GM23338 (cell line): ENCODE data around the gene DEDD2. TPM values are rescaled to one million over a fixed set of nuclear protein-coding genes. Genes with fewer than 3 reads are reported as not detected.

Experiments
- ATAC-seq: fragments of 200-7000 bp; cut with Tn5 transposase; 3 replicates; pipeline ENCODE4 v1.9.1; 2020
- DNase-seq: peaks from one replicate; pipeline ENCODE4 v3.0.0-alpha.2; 2015; ENCODE audit warnings: low spot score
- H2AFZ ChIP-seq: fragments of 200-600 bp; sonication (generic); 2 replicates; pipeline ENCODE4 v1.8.0; 2016; ENCODE audit warnings: antibody characterized with exemption, mild to moderate bottlenecking, moderate library complexity
- H3F3A ChIP-seq: fragments of 200-600 bp; sonication (generic); replicated peaks from 2 replicates; pipeline ENCODE4 v1.8.0; 2017; ENCODE audit warnings: antibody characterized with exemption, mixed run types, low read depth
- H3K27ac ChIP-seq: fragments of 200-600 bp; sonication (generic); 2 replicates; pipeline ENCODE4 v1.6.1; 2016; ENCODE audit warnings: low read depth
- H3K27me3 ChIP-seq: fragments of 200-600 bp; sonication (generic); 2 replicates; pipeline ENCODE4 v1.8.0; 2016; ENCODE audit warnings: mild to moderate bottlenecking, mixed run types, moderate library complexity; ENCODE audit not compliant: insufficient read depth
- H3K36me3 ChIP-seq: fragments of 200-600 bp; sonication (generic); 2 replicates; pipeline ENCODE4 v1.8.0; 2016; ENCODE audit warnings: mild to moderate bottlenecking; ENCODE audit not compliant: insufficient read depth
- H3K4me1 ChIP-seq: fragments of 200-600 bp; sonication (generic); 2 replicates; pipeline ENCODE4 v1.8.0; 2016; ENCODE audit warnings: mild to moderate bottlenecking, moderate library complexity; ENCODE audit not compliant: insufficient read depth
- H3K4me2 ChIP-seq: fragments of 200-600 bp; sonication (generic); 2 replicates; pipeline ENCODE4 v1.7.1; 2017; ENCODE audit warnings: mixed run types
- H3K4me3 ChIP-seq: fragments of 200-600 bp; sonication (generic); 2 replicates; pipeline ENCODE4 v1.6.1; 2016; ENCODE audit warnings: mixed run types
- H3K79me2 ChIP-seq: fragments of 200-600 bp; sonication (generic); replicated peaks from 2 replicates; pipeline ENCODE4 v1.8.0; 2017; ENCODE audit warnings: mild to moderate bottlenecking; ENCODE audit not compliant: insufficient read depth
- H3K9me2 ChIP-seq: fragments of 200-600 bp; sonication (generic); 2 replicates; pipeline ENCODE4 v1.8.0; 2017; ENCODE audit not compliant: insufficient read depth
- H4K20me1 ChIP-seq: fragments of 200-600 bp; sonication (generic); replicated peaks from 2 replicates; pipeline ENCODE4 v1.8.0; 2017; ENCODE audit warnings: mild to moderate bottlenecking; ENCODE audit not compliant: insufficient read depth
- H3K27ac Mint-ChIP-seq: 2 replicates; pipeline ENCODE4 v1.8.0; 2020; ENCODE audit warnings: inconsistent platforms, mild to moderate bottlenecking, moderate library complexity, mixed read lengths
- H3K27me3 Mint-ChIP-seq: 3 replicates; pipeline ENCODE4 v1.8.0; 2022; ENCODE audit warnings: low read depth, mild to moderate bottlenecking, moderate library complexity, mixed read lengths, inconsistent platforms; ENCODE audit not compliant: insufficient read depth, poor library complexity
- H3K36me3 Mint-ChIP-seq: 3 replicates; pipeline ENCODE4 v1.8.0; 2021; ENCODE audit warnings: low read depth, mild to moderate bottlenecking, inconsistent platforms, moderate library complexity, mixed read lengths
- H3K4me1 Mint-ChIP-seq: 3 replicates; pipeline ENCODE4 v1.8.0; 2020; ENCODE audit warnings: mild to moderate bottlenecking, inconsistent platforms, mixed read lengths
- H3K4me3 Mint-ChIP-seq: 3 replicates; pipeline ENCODE4 v1.8.0; 2021; ENCODE audit warnings: moderate library complexity, mild to moderate bottlenecking, inconsistent platforms, mixed read lengths
- H3K9me3 Mint-ChIP-seq: 3 replicates; pipeline ENCODE4 v1.8.0; 2020; ENCODE audit warnings: moderate library complexity, mild to moderate bottlenecking, inconsistent platforms, mixed read lengths
- CREB1 ChIP-seq: fragments of 250-450 bp; sonication (Bioruptor Pico); IDR thresholded peaks from 2 replicates; pipeline ENCODE4 v1.5.0; 2020; ENCODE audit warnings: low read depth, mild to moderate bottlenecking, moderate library complexity
- CTCF ChIP-seq, 2 experiments: fragments of 200-600 bp in 1 of 2; sonication (generic) in 1 of 2; conservative IDR thresholded peaks; 2 replicates each; pipeline versions ENCODE4 v1.5.1 to v1.6.1; 2016 to 2017; ENCODE audit warnings: antibody characterized with exemption in 2 of 2, low read depth in 2 of 2, mild to moderate bottlenecking in 2 of 2, moderate library complexity in 1 of 2
- EZH2 ChIP-seq: fragments of 200-600 bp; sonication (generic); IDR thresholded peaks from one replicate; pipeline ENCODE4 v1.8.0; 2017; ENCODE audit warnings: antibody characterized with exemption, mild to moderate bottlenecking, low read depth; ENCODE audit not compliant: unreplicated experiment
- EZH2phosphoT487 ChIP-seq: fragments of 200-600 bp; sonication (generic); IDR thresholded peaks from one replicate; pipeline ENCODE4 v1.8.1; 2018; ENCODE audit warnings: antibody characterized with exemption; ENCODE audit not compliant: unreplicated experiment
- JUNB ChIP-seq: IDR thresholded peaks from one replicate; pipeline ENCODE4 v1.6.1; 2016; ENCODE audit warnings: antibody characterized with exemption; ENCODE audit not compliant: unreplicated experiment
- NANOG ChIP-seq: IDR thresholded peaks from 2 replicates; pipeline ENCODE4 v1.6.1; 2016; ENCODE audit warnings: antibody characterized with exemption, borderline replicate concordance
- POLR2AphosphoS5 ChIP-seq: IDR thresholded peaks from 2 replicates; pipeline ENCODE4 v1.6.1; 2016; ENCODE audit warnings: antibody characterized with exemption, low read depth
- REST ChIP-seq: IDR thresholded peaks from one replicate; pipeline ENCODE4 v1.6.1; 2018; ENCODE audit warnings: antibody characterized with exemption; ENCODE audit not compliant: unreplicated experiment
- STAT1 ChIP-seq: IDR thresholded peaks from one replicate; pipeline ENCODE4 v1.6.1; 2016; ENCODE audit warnings: antibody characterized with exemption; ENCODE audit not compliant: unreplicated experiment
- ZNF331 ChIP-seq: fragments of 250-450 bp; sonication (Bioruptor Pico); IDR thresholded peaks from 2 replicates; pipeline ENCODE4 v1.5.0; 2020; ENCODE audit warnings: low read depth, mild to moderate bottlenecking, moderate library complexity
- polyA plus RNA-seq: library from polyadenylated mRNA; unstranded; fragments of >200 nt; fragmentation: Nextera tagmentation; extraction: Ambion mirVana; gene quantifications from 2 replicates; pipeline ENCODE4 v1.2.1, GENCODE V29; 2016
- total RNA-seq: library from RNA; depleted of rRNA; stranded (reverse); fragments of >200 nt; shearing (Covaris generic); gene quantifications from 2 replicates; pipeline ENCODE4 v1.2.3, GENCODE V29; 2014
- TF ChIP-seq, protein P1 (sequence below): IDR thresholded peaks from 2 replicates; pipeline ENCODE4 v1.6.1; 2016; ENCODE audit warnings: antibody characterized with exemption

DEDD2 gene
- total and polyA plus RNA-seq, 2 experiments from 2014 or later = 23.4 to 63.0 TPM

DNA sequence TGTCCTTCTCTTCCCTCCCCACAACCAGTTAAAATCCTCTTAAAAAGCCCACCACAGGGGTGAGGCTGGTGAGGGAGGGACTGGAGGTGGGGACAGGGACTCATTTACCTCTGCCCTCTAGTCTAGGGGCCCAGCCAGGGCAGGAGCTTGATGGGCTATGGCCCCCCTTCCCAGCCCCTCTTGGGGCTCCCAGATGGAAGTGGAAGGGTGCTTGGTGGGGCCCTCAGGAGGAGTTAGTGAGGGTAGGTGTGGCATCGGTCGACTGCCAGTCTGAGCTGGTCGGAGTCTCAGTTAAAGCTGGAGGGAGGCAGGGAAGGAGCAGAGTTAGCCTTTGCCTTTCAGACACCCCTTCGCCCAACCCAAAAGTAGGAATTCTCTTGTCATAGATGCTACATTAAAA is 13.1 kb upstream of the DEDD2 start:
- Histone ChIP-seq H3K27ac (no peak overlapping the region), H3F3A (peaks cover 19% of the 10 kb centered on the region; the same call in 1 of the 2 replicates), H3K4me3 (no peak overlapping the region), H3K79me2 (no peaks in the 10 kb centered on the region), H2AFZ (no peak overlapping the region), H3K9me2 (no peaks in the 10 kb centered on the region), H4K20me1 (peaks cover 11% of the 10 kb centered on the region), H3K4me2 (no peak overlapping the region), H3K36me3 (no peaks in the 10 kb centered on the region; the same call in 1 of the 2 replicates), H3K4me1 (no peaks in the 10 kb centered on the region), H3K27me3 (no peaks in the 10 kb centered on the region)
- ATAC-seq (no peak), DNase-seq (no peak)
- TF ChIP-seq, protein P1, sequence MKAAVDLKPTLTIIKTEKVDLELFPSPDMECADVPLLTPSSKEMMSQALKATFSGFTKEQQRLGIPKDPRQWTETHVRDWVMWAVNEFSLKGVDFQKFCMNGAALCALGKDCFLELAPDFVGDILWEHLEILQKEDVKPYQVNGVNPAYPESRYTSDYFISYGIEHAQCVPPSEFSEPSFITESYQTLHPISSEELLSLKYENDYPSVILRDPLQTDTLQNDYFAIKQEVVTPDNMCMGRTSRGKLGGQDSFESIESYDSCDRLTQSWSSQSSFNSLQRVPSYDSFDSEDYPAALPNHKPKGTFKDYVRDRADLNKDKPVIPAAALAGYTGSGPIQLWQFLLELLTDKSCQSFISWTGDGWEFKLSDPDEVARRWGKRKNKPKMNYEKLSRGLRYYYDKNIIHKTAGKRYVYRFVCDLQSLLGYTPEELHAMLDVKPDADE = no peak
- TF ChIP-seq EZH2 = no peak
- no peak for TF ChIP-seq ZNF331 (CRISPR knock-in tag)
- no peak for TF ChIP-seq EZH2phosphoT487
- no peak for TF ChIP-seq NANOG
- Mint-ChIP-seq H3K27ac (no peak overlapping the region), H3K4me1 (no peaks in the 10 kb centered on the region), H3K36me3 (peaks cover 79% of the 10 kb centered on the region), H3K27me3 (peaks cover 9% of the 10 kb centered on the region), H3K9me3 (no peaks in the 10 kb centered on the region; the same call in 2 of the 3 replicates), H3K4me3 (no peak overlapping the region)

DNA sequence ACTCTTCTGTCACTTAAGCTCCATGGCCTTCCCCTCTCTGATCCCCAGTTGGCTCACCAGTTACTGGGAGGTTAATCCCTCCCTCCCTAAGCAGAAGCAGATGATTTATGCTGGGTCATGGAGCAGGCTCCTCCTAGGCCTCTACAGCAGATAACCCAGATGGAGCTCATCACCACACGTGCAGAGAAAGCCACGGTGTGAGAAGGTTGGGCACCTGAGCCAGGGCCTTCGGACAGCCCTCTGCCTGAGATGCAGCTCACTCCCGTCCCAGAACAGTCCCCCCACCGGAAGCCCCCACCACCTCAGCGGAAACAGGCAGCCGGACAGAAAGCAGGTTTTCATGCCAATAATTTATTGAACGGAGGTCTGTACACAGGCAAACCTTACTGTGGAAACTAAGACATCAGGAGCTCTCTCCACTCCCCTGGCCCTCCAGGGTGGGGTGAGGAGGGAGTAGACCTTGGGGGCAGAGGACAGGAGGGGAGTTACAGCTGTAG is 12.4 kb upstream of the DEDD2 start:
- Histone ChIP-seq H2AFZ (no peak overlapping the region), H3F3A (peaks cover 19% of the 10 kb centered on the region; the same call in 1 of the 2 replicates), H3K4me3 (no peak overlapping the region), H3K79me2 (no peaks in the 10 kb centered on the region), H3K4me2 (no peak overlapping the region), H4K20me1 (peaks cover 11% of the 10 kb centered on the region), H3K9me2 (no peaks in the 10 kb centered on the region), H3K36me3 (no peaks in the 10 kb centered on the region; the same call in 1 of the 2 replicates), H3K27me3 (no peaks in the 10 kb centered on the region), H3K4me1 (no peaks in the 10 kb centered on the region), H3K27ac (no peak overlapping the region)
- TF ChIP-seq EZH2phosphoT487 (no peak), POLR2AphosphoS5 (peak; percentile 21; the same call in 1 of the 2 replicates)
- Mint-ChIP-seq H3K9me3 (no peaks in the 10 kb centered on the region; the same call in 2 of the 3 replicates), H3K27ac (no peak overlapping the region), H3K27me3 (peaks cover 7% of the 10 kb centered on the region), H3K36me3 (peaks cover 75% of the 10 kb centered on the region), H3K4me3 (no peak overlapping the region), H3K4me1 (no peaks in the 10 kb centered on the region)
- DNase-seq (no peak), ATAC-seq (no peak)

DNA sequence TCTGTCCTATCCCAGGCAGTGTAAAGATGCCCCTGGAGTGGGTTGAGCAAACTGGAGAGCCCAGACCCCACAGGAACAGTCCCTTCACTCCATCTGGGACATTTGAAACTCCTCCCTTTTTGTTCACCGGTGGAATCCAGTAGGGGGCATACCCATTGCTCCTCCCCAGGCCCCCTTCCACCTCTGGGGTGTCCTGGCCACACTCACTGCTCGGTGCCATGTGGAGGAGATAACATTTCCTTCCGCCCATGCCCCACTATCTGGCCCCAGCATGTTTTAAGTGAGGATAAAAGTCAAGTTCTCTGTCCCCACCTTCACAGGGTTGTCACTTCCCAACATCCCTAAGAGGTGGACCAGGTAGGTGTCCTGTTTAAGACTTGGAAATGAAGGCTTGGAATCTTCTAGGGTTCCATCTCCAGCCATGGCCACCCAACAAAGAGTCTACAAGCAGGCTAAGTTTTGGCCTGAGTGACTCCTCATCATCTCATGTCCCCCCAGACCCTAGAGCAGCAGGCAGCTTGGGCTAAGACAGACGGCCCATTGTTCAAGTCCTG is 11.9 kb upstream of the DEDD2 start:
- no peak overlapping the region for H3K27ac ChIP-seq
- no peaks in the 10 kb centered on the region for H3K27me3 ChIP-seq
- no peaks in the 10 kb centered on the region for H3K4me1 ChIP-seq
- no peaks in the 10 kb centered on the region; the same call in 1 of the 2 replicates for H3K36me3 ChIP-seq
- Mint-ChIP-seq H3K4me1 (no peaks in the 10 kb centered on the region), H3K4me3 (no peak overlapping the region), H3K36me3 (peaks cover 76% of the 10 kb centered on the region), H3K27ac (no peak overlapping the region), H3K27me3 (peaks cover 7% of the 10 kb centered on the region), H3K9me3 (no peaks in the 10 kb centered on the region; the same call in 2 of the 3 replicates)
- DNase-seq (no peak), ATAC-seq (0 out of 3 replicates have a peak, but pooled peaks have one; percentile 25)
- no peak overlapping the region for H3K4me3 ChIP-seq
- no peak overlapping the region for H2AFZ ChIP-seq
- no peaks in the 10 kb centered on the region for H3K79me2 ChIP-seq
- H3K4me2 ChIP-seq = no peak overlapping the region
- H3K9me2 ChIP-seq = no peaks in the 10 kb centered on the region
- peaks cover 12% of the 10 kb centered on the region for H4K20me1 ChIP-seq
- peaks cover 19% of the 10 kb centered on the region; the same call in 1 of the 2 replicates for H3F3A ChIP-seq
- TF ChIP-seq CTCF (conservative IDR thresholded peaks at IDR 0.05; ENCODE audit: low read depth in 2 of 2) (no peak; a peak in 1 of 4 replicates), ZNF331 (CRISPR knock-in tag) (no peak), REST (no peak), JUNB (no peak), STAT1 (no peak), EZH2 (no peak), CREB1 (CRISPR knock-in tag) (no peak)
- TF ChIP-seq, protein P1 = no peak
